WI38 (cell line): ENCODE measurements around the gene PNPT1.

Experiments
- H3K4me3 ChIP-seq: 2 replicates; pipeline ENCODE4 v1.5.1; 2011; ENCODE audit warnings: low read depth, mild to moderate bottlenecking, control low read depth, low read length
- CTCF ChIP-seq: IDR thresholded peaks from 2 replicates; pipeline ENCODE4 v1.5.1; 2012; ENCODE audit warnings: low read depth, mild to moderate bottlenecking, control low read depth, low read length

PNPT1 gene

GRCh38 chr2:55592130-55592529 lies 101.5 kb downstream of the PNPT1 start:
- no peak for TF ChIP-seq CTCF
- H3K4me3 ChIP-seq = no peak overlapping the region

DNA sequence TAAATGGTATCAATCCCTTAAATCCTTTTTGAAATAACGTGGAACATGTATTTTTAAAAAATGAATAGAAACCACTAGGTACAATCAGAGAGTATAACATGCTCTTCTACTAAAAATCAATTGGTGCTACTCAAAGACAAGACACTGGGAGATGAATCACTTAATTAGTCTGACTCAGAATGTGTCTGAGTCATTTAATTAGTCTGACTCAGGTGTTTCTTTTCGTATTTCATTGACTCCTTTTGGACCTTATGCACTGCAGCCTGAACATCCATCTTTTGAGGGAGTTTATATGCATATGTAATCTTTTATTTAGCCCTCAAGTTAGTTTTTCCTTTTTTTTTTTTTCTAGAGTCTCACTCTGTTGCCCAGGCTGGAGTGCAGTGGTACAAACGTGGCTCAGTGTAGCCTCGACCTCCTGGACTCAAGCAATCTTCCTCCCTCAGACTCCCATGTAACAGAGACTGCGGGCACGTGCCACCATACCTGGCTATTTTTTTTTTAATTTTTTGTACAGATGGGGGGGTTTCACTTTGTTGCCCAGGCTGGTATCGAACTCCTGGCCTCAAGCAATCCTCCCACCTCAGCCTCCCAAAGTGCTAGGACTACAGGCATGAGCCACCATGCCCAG lies 102.7 kb downstream of the PNPT1 start:
- TF ChIP-seq CTCF = no peak
- H3K4me3 ChIP-seq = no peak overlapping the region

DNA sequence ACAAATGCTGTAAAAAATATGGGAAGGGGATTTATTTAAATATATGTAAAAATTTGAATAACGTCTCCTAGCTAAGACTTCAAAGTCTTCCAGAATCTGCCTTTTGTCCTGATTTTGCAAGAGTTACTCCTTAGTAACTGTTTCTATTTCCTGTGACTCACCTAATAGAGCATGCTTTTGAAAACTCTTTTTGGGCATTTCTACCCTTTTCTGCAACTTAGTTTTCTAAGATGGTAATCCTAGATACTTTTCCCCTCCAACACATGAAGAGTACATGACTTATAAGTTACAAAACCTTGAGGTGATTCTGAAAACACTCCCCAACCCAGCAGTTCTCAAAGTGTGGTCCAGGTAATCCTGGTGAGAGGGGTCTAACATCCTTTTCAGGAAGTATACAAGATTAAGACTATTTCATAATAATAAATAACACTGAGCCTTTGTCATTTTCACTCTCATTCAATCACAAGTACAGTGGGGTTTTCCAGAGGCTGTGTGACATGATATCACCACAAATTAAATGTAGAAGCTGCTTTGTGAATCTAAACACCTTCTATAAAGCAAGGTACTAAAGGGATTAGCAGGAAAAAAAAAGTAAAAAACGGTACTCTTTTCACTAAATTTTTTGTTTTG lies 108.1 kb downstream of the PNPT1 start:
- TF ChIP-seq CTCF = no peak
- H3K4me3 ChIP-seq = no peak overlapping the region
